ENCODE data around the gene SPATA6.
"Not testable (repeated sequence)": the region's sequence is repeated elsewhere in the genome, so short reads cannot be mapped to it uniquely, and the experiment has no call there.

The SPATA6 gene

GRCh38 chr1:48450505-48450904 is 21.5 kb downstream of the SPATA6 start:
- DNase-seq, result no peak

GRCh38 chr1:48448932-48449331 is 23.1 kb downstream of the SPATA6 start:
- no peak for DNase-seq

GRCh38 chr1:48444186-48444585 is 27.8 kb downstream of the SPATA6 start:
- DNase-seq, result not testable (repeated sequence)

- DNase-seq, result no peak
These were observed 29.0 kb downstream of the SPATA6 start for GRCh38 chr1:48442864-48443619.

DNA sequence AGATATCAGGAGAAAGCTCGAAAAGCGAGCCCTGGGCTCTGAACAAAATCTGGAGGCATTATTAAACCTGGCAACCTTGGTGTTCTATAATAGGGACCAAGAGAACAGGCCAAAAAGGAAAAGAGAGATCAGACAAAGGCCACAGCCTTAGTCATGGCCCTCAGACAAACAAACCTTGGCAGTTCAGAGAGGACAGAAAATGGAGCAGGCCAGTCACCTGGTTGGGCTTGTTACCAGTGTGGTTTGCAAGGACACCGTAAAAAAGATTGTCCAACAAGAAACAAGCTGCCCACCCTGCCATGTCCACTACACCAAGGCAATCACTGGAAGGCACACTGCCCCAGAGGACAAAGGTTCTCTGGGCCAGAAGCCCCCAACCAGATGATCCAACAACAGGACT is 31.2 kb downstream of the SPATA6 start:
- DNase-seq, result not testable (repeated sequence)

- DNase-seq, result no peak
These were observed 32.6 kb downstream of the SPATA6 start for GRCh38 chr1:48439380-48439779.

GRCh38 chr1:48437379-48437778 is 34.6 kb downstream of the SPATA6 start:
- DNase-seq, result not testable (repeated sequence)

- not testable (repeated sequence) for DNase-seq
These were observed 36.5 kb downstream of the SPATA6 start for GRCh38 chr1:48435312-48436002.

- DNase-seq, result no peak
These were observed 41.2 kb downstream of the SPATA6 start for GRCh38 chr1:48430832-48431231.

DNA sequence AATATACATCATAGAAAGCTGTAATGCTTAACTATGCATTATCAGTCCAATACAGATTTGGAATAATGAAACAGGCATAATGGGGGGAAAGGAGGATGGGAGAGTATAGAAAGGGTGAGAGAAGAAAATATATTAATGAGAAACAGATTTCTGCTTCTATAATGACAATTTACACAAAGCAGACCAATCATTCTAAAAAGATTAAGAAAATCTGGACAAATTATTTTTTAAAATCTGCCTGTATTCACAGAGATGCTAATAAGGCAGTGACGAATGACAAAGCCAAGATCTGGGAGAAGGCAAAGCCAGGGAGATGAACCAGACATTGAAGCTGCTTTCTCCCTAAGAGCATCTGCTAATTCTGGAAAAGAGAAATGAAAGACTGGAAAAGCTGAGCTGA is 50.0 kb downstream of the SPATA6 start:
- DNase-seq, result no peak

DNA sequence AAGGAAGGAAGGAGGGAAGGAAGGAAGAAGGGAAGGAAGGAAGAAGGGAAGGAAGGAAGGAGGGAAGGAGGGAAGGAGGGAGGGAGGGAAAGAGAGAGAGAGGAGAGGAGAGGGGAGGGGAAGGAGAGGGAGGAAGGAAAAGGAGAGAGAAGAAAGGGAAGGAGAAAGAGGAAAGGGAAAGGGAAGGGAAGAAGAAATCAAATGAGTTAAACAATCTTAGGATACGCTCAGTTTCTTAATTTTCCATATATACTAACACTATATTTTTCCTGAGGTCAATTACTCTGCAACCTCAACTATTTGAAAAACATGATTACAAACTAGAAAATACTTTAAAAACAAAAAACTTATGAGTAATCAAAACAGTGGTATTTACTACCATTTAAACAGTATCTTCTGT is 53.3 kb downstream of the SPATA6 start:
- DNase-seq, result no peak

DNA sequence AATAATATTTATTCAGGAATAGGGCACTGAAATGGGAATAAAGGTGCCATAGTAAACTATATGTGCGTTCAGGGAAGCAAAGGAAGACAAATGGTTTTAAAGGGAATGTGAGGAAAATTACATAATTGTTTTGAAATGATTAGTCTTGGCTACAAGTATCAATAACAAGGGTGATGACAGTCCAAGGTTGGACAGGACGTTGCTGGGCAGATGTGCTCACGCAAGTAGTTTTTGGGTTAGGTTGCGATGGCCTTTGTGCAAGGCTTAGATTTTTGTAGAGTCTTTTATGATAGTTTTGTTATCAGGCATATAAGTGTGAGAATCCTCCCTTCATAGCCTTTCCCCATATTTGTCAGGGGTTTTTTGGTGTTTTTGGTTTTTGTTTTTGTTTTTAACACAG is 57.0 kb downstream of the SPATA6 start:
- no peak for DNase-seq

DNA sequence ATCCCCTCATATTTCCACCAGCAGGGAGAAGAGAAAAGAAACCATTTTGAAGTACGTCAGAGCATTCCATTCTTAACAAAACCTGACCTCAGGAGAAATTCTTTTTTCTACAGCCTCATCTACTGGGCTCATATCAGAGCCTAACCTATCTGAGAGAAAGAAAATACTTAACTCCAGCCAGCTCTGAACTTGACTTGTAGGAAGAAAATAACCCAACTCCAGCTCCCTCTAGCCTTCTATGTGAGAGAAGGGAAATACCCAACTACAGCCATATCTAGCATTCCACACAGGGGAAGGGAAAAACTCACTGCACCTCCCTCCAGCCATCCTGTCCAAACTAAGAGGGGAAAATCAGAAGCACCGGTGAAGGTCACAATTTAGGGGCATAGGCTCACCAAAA is 57.7 kb downstream of the SPATA6 start:
- DNase-seq, result no peak

DNA sequence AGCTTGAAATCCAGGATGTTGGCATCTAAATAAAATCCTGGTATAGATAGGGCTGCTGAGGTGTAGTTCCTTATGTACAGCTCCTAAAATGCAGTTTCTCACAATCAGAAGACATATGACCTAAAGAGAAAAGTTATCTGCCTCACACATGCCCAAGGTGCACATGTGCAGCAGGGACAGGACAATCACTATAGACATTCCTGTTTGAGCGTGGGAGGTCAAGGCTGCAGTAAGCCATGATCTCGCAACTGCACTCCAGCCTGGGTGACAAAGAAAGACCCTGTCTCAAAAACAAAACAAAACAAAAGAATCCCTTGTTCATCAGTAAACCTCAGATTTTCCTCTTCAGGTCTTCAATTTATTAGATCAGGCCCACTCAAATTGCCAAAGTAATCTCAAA is 66.1 kb downstream of the SPATA6 start:
- DNase-seq, result no peak

DNA sequence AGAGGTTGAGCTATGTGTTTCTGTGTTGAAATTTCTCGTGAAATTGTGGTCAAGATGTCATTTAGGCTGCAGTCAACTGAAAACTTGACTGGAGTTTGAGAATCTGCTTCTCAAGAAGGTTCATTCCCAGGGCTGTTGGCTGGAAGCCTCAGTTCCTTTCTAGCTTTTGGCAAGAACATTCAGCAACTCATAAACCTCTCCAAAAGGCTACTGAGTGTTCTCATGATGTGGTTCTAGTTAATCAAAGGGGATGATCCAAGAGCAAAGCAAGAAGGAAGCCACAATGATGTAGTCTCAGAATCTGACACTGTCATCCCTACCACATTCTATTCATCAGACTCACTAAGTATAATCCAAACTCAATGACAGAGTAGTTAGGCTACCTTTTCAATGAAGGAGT is 66.6 kb downstream of the SPATA6 start:
- no peak for DNase-seq

DNA sequence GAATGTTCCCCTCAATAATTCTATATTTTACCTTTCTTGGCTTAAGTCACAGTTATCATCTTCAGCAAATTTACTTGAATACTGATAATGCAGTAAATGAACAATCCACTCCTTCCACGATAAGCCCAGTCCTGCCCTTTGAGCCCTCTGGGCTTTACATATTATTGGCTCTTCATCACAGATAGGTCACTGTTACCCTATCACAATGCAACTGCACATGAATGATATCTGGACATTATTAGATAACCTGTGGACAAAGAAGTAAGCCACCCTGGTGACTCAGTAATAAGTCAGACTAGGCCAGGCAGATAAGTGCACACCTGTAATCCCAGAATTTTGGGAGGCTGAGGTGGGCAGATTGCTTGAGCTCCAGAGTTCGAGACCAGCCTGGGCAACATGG is 69.4 kb downstream of the SPATA6 start:
- no peak for DNase-seq

DNA sequence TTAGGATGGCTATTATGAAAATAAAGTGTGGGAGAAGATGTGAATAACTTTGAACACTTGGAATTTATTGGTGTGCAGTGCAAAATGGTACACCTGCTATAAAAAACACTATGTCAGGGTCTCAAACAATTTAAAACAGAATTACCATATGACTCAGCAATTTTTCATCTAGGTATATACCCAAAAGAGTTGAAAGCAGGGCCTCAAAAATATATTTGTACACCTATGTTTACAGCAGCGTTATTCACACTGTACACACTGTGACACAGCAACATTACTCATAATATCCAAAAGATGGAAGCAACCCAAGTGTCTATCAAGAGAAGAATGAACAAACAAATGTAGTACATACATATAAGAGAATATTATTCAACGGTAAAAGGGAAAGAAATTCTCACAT is 75.8 kb downstream of the SPATA6 start:
- no peak for DNase-seq

- no peak for DNase-seq
These were observed 80.1 kb downstream of the SPATA6 start for GRCh38 chr1:48391926-48392325.

DNA sequence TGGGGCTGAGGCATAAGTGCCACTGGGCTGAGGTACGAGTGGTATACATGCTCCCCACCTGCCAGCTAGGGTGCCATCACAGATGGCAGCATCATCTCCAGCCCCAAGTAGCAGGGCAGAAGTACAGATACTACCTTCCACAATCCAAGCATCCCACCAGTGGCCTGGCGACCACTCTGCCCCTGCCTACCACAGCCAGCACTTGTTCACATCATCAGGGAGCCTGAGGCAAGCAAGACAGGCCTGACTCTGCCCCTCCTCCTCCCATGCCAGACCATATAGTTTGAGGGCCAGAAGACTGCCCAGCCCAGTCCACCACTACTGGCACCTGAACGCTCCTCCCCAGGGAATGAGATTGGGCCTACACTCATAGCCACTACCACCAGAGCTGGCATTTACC is 84.6 kb downstream of the SPATA6 start:
- DNase-seq, result no peak

DNA sequence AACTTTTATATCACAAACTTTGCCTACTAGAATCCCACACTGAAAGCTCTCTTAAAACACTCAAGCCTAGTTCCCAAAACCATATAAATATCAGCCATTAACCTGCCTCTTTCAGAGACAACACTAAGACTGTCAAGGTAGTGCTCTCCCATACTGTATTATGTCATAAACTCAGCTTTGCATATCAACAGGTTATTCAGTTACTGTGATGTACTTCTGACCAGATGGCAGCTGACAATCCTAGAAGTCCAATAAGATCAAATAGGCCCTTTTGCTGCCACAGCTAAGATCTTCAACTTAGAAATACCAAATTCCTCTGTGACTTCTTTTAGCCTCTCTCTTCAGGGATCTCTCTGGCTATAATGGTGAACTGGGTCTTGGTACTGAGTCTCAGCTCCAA is 97.2 kb downstream of the SPATA6 start:
- no peak for DNase-seq

- no peak for DNase-seq
These were observed 100.4 kb downstream of the SPATA6 start for GRCh38 chr1:48371598-48371997.

DNA sequence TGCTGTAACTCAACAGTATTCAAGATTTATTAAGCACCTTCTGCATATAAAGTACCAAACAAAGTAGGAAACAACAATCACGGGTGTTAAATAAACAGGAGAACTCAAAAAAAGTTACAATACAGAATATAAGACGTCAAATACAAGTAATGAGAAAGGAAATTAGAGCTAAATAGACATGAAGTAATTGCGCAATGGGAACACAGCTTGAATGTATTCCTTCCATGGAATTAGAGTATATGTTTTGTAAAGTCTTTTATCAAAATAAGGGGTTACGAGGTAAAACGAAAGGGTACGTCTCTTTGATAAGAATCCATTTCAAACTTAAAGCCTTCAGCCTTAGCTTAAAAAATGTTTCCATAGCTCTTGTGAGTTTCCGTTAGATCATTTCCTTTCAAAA is 109.1 kb downstream of the SPATA6 start:
- no peak for DNase-seq

- no peak for DNase-seq
These were observed 115.1 kb downstream of the SPATA6 start for GRCh38 chr1:48356901-48357300.

DNA sequence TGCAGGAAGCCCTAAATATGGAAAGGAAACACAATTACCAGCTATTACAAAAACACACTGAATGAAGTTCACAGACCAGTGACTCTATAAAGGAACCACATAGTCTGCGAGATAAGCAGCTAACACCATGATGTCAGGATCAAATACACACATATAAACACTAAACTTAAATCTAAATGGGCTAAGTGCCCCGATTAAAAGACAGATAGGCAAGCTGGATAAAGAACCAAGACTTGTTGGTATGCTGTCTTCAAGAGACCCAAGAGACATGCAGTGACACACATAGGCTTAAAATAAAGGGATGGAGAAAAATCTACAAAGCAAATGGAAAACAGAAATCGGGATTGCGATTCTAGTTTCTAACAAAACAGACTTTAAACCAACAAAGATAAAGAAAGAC is 127.6 kb downstream of the SPATA6 start:
- DNase-seq, result no peak

DNA sequence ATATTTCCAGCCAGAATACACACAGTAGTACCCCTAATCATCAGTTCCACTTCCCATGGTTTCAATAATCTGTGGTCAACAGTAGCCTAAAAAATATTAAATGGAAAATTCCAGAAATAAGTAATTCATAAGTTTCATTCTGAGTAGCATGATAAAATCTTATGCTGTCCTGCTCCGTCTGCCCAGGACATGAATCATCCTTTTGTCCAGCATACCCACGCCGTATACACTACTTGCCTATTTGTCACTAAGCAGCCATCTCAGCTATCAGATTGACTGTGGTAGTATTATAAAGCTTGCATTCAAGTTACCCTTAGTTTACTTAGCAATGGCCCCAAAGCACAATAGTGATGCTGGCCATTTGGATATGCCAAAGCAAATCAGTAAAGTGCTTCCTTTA is 130.8 kb downstream of the SPATA6 start:
- DNase-seq, result no peak

Data from SW 1271 (cell line).